Neutrophil (primary cell): ENCODE data around the gene ICAM1.
A peak's percentile ranks its signal among the peaks of the same experiment; 100 is the strongest.

Experiments
- H3K27ac ChIP-seq: fragments of 200-600 bp; sonication (generic); 2 replicates; pipeline ENCODE4 v1.5.1; 2016; ENCODE audit warnings: mild to moderate bottlenecking, moderate library complexity
- H3K27me3 ChIP-seq: fragments of 200-600 bp; sonication (generic); 2 replicates; pipeline ENCODE4 v1.6.0; 2016; ENCODE audit warnings: mild to moderate bottlenecking
- H3K36me3 ChIP-seq: fragments of 200-600 bp; sonication (generic); 2 replicates; pipeline ENCODE4 v1.5.1; 2017
- H3K4me1 ChIP-seq, 2 experiments: fragments of 200-600 bp in 1 of 2; sonication (generic) in 1 of 2; 1 replicate in 1 of 2; 2 replicates in 1 of 2; pipeline versions ENCODE4 v1.5.1 to v1.6.1; 2013 to 2016; ENCODE audit warnings: low read depth in 1 of 2, low read length in 1 of 2, mild to moderate bottlenecking in 1 of 2, moderate library complexity in 1 of 2; ENCODE audit not compliant: control insufficient read depth in 1 of 2, insufficient read depth in 1 of 2
- H3K4me3 ChIP-seq, 2 experiments: fragments of 200-600 bp in 1 of 2; sonication (generic) in 1 of 2; 1 replicate in 1 of 2; 2 replicates in 1 of 2; pipeline ENCODE4 v1.5.1; 2013 to 2016; ENCODE audit warnings: low read depth in 1 of 2, low read length in 1 of 2, mild to moderate bottlenecking in 1 of 2, moderate library complexity in 1 of 2
- H3K9me3 ChIP-seq: fragments of 200-600 bp; sonication (generic); 2 replicates; pipeline ENCODE4 v1.5.1; 2016
- TF ChIP-seq, protein P1 (sequence below): fragments of 200-600 bp; sonication (generic); IDR thresholded peaks from 2 replicates; pipeline ENCODE4 v1.5.1; 2016; ENCODE audit warnings: antibody characterized with exemption

Gene ICAM1

DNA sequence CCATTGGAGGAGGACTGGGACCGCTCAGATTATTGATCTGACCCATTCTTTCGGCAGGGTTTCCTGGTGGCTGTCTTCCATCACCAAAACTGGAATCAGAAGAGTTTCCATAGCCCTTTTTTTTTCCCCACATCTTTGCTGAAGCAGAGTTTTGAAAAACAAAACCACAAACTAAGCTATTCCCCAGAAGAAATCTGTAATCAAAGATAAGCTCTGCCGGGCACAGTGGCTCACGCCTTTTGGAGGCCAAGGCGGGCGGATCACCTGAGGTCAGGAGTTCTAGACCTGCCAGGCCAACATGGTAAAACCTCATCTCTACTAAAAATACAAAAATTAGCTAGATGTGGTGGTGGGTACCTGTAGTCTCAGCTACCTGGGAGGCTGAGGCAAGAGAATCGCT lies 4.2 kb upstream of the ICAM1 start:
- no peaks in the 10 kb centered on the region for H3K9me3 ChIP-seq
- TF ChIP-seq, protein P1, sequence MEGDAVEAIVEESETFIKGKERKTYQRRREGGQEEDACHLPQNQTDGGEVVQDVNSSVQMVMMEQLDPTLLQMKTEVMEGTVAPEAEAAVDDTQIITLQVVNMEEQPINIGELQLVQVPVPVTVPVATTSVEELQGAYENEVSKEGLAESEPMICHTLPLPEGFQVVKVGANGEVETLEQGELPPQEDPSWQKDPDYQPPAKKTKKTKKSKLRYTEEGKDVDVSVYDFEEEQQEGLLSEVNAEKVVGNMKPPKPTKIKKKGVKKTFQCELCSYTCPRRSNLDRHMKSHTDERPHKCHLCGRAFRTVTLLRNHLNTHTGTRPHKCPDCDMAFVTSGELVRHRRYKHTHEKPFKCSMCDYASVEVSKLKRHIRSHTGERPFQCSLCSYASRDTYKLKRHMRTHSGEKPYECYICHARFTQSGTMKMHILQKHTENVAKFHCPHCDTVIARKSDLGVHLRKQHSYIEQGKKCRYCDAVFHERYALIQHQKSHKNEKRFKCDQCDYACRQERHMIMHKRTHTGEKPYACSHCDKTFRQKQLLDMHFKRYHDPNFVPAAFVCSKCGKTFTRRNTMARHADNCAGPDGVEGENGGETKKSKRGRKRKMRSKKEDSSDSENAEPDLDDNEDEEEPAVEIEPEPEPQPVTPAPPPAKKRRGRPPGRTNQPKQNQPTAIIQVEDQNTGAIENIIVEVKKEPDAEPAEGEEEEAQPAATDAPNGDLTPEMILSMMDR: no peak
- no peak overlapping the region for H3K4me3 ChIP-seq
- H3K4me1 ChIP-seq: peaks cover 6 to 12% of the 10 kb centered on the region in 2 experiments
- no peaks in the 10 kb centered on the region for H3K36me3 ChIP-seq
- H3K27me3 ChIP-seq: no peaks in the 10 kb centered on the region
- no peak overlapping the region for H3K27ac ChIP-seq

DNA sequence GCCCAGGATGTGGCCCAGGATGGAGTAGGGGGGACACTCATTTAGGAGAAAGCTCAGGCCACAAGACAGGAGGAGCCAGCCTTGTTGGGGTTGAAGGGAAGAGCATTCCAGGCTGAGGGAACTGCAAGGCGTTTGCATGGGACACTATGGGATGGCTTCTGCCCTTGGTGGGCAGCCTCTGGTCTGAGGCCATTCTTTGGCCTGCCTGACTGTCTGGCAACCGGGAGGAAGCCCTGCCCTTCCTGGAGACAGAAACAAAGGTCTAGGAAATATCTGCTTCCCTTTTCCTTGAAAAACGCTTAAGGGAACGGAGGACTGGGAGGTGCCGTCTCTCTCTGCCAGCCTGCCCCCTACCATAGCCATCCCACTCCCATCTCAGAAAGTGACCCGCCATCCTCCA lies 2.8 kb upstream of the ICAM1 start:
- H3K4me3 ChIP-seq: no peak overlapping the region
- TF ChIP-seq, protein P1: no peak
- no peak overlapping the region for H3K27ac ChIP-seq
- no peaks in the 10 kb centered on the region for H3K27me3 ChIP-seq
- no peaks in the 10 kb centered on the region for H3K9me3 ChIP-seq
- H3K4me1 ChIP-seq: peaks cover 18 to 24% of the 10 kb centered on the region in 2 experiments
- no peaks in the 10 kb centered on the region for H3K36me3 ChIP-seq

DNA sequence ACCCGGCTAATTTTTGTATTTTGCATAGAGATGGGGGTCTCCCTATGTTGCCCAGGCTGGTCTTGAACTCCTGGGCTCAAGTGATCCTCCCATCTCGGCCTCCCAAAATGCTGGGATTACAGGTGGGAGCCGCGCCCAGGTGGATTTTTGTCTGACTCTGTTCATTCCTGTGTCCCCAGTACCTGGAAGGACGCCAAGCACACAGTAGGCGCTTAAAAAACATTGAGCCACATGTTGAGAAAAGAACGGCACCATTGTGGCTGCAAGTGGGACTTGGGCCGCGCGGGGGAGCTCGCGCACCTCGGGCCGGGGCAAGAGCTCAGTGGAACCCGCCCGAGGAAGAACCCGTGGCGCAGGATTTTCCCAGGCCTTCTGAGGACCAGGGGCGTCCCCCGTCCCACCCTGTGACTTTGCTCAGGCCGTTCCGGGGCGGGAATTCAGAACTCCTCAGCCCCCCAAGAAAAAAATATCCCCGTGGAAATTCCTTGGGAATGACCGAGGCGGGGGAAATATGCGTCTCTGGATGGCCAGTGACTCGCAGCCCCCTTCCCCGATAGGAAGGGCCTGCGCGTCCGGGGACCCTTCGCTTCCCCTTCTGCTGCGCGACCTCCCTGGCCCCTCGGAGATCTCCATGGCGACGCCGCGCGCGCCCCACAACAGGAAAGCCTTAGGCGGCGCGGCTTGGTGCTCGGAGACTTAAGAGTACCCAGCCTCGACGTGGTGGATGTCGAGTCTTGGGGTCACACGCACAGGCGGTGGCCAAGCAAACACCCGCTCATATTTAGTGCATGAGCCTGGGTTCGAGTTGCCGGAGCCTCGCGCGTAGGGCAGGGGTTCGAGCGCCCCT lies 1.4 kb upstream of the ICAM1 start:
- Histone ChIP-seq H3K4me3 (peak overlapping the region; percentile 75 to 84), H3K9me3 (no peaks in the 10 kb centered on the region), H3K36me3 (peaks cover 4% of the 10 kb centered on the region), H3K27me3 (no peaks in the 10 kb centered on the region), H3K4me1 (peaks cover 18 to 27% of the 10 kb centered on the region in 2 experiments), H3K27ac (peak overlapping the region; percentile 99)
- TF ChIP-seq, protein P1: peak; percentile 99

DNA sequence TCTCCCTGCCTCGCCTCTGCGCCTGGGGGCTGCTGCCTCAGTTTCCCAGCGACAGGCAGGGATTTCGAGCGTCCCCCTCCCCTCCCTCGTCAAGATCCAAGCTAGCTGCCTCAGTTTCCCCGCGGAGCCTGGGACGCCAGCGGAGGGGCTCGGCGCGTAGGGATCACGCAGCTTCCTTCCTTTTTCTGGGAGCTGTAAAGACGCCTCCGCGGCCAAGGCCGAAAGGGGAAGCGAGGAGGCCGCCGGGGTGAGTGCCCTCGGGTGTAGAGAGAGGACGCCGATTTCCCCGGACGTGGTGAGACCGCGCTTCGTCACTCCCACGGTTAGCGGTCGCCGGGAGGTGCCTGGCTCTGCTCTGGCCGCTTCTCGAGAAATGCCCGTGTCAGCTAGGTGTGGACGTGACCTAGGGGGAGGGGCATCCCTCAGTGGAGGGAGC lies 722 bp upstream of the ICAM1 start:
- Histone ChIP-seq H3K4me3 (peak overlapping the region; percentile 75 to 84), H3K4me1 (peaks cover 18 to 27% of the 10 kb centered on the region in 2 experiments), H3K36me3 (peaks cover 10% of the 10 kb centered on the region), H3K9me3 (no peaks in the 10 kb centered on the region), H3K27ac (peak overlapping the region; percentile 99), H3K27me3 (no peaks in the 10 kb centered on the region)
- TF ChIP-seq, protein P1: peak; percentile 51

DNA sequence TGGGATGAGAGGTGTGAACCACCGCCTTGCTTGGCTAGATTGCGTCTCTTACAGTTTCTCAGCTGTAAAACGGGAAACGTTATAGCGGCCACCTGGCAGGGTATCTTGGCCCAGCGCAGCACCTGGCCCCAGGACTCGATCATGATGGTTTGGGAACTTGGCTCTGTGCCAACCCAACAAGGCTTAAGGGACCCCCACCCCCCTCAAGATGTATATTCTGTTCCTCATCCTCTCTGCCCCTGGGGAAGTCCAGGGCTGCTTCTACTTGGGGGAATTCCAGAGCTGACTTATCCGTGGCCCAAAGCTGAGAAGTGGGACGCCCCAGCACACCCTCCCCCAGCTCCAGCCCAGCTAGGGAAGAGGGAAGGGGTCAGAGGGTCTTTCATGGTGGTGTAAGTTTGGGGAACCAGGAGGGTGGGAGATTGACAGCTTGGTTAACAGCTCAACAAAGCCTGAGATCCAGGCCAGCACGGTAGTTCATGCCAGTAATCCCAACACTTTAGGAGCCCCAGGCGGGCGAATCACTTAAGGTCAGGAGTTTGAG lies 695 bp downstream of the ICAM1 start:
- H3K27ac ChIP-seq: peak overlapping the region; percentile 99
- H3K9me3 ChIP-seq: no peaks in the 10 kb centered on the region
- peaks cover 20 to 30% of the 10 kb centered on the region in 2 experiments for H3K4me1 ChIP-seq
- TF ChIP-seq, protein P1: no peak
- no peaks in the 10 kb centered on the region for H3K27me3 ChIP-seq
- H3K36me3 ChIP-seq: peaks cover 22% of the 10 kb centered on the region
- H3K4me3 ChIP-seq: peak overlapping the region; percentile 75 to 84
